ENCODE results near the gene KRT13. TPM values are rescaled to one million over a fixed set of nuclear protein-coding genes. Genes with fewer than 3 reads are reported as not detected.

The KRT13 gene
- total RNA-seq, 1 donor from 2014 or later = 5.5 TPM

DNA sequence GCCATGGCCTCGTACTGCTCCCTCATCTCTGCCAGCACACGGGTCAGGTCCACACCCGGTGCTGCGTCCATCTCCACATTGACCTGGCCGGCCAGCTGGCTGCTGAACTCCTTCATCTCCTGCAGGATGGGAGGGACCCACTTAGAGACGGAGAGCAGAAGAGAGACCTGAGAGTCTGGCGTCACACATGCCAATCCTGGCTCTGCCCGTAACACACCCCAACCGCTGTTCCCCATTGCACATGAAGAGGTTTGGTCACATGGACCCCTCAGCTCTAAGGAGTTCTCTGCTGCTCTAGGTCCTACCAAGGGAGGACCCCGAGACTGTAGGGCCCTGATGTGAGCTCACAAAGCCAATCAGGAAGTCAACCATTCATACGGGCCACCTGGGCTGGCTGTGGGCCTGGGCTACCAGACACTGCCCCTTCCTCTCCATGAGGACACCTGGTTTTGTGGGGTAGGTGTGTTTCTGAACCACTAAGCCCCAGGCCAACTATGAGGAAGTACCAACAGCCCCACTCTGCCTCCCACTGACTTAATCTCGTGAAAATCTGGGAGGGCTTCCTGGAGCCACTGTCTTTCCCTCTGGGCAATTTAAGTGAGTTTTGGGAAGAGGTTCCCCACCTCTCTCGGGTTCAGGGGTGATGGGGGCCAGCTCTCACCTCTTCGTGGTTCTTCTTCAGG lies 10.9 kb upstream of the KRT13 start:
- no peak overlapping the region for H3K27ac ChIP-seq
- ATAC-seq (peak; percentile 50), DNase-seq (no peak)
- H3K4me1 ChIP-seq = no peaks in the 10 kb centered on the region
- H3K9me3 ChIP-seq = no peaks in the 10 kb centered on the region
- no peaks in the 10 kb centered on the region for H3K36me3 ChIP-seq
- H3K4me3 ChIP-seq = no peak overlapping the region
- intact Hi-C loops (cut with DNase I) = no loop called here
- no peak for TF ChIP-seq CTCF (IDR thresholded peaks at IDR 0.05)
- peaks cover 6% of the 10 kb centered on the region for H3K27me3 ChIP-seq

- no peak for TF ChIP-seq CTCF (IDR thresholded peaks at IDR 0.05)
- H3K36me3 ChIP-seq = no peaks in the 10 kb centered on the region
- no peaks in the 10 kb centered on the region for H3K4me1 ChIP-seq
- DNase-seq (no peak), ATAC-seq (no peak)
- no peaks in the 10 kb centered on the region for H3K9me3 ChIP-seq
- intact Hi-C loops (cut with DNase I) = no loop called here
- H3K27me3 ChIP-seq = no peaks in the 10 kb centered on the region
- no peak overlapping the region for H3K27ac ChIP-seq
- H3K4me3 ChIP-seq = no peak overlapping the region
Measured at GRCh38 chr17:41513168-41513547, 7.7 kb upstream of the KRT13 start.

DNA sequence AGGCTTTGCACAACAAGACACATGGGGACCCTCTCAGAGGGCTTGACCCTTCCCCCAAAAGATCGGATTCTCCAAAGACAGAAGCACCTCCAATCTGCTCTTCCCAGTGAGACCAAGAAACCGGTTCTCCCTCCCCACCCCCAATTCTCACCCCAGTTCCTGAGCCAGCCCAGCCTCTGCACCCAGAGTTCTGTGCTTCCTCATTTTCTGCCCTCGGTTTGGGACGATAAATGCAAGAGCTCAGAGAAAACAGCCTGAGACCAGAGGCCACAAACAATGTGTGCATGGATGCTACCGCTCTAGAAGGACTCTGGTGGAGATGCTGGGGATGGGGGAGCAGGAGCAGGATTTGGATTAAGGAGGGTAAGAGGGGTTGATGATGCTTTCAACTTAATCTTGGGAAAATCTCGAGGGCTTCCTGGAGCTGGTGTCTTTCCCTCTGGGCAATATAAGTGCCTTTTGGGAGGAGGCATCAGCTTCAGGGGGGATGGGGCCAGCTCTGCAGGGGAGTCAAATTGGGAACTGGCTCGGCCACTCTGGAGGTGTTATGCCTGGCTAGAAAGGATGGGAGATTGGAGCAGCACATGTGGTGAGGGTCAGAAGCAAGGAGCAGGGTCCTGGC lies 7.2 kb upstream of the KRT13 start:
- ATAC-seq (no peak), DNase-seq (no peak)
- intact Hi-C loops (cut with DNase I) = no loop called here
- no peaks in the 10 kb centered on the region for H3K36me3 ChIP-seq
- no peak overlapping the region for H3K4me3 ChIP-seq
- no peaks in the 10 kb centered on the region for H3K4me1 ChIP-seq
- no peak for TF ChIP-seq CTCF (IDR thresholded peaks at IDR 0.05)
- no peak overlapping the region for H3K27ac ChIP-seq
- no peaks in the 10 kb centered on the region for H3K27me3 ChIP-seq
- H3K9me3 ChIP-seq = no peaks in the 10 kb centered on the region

DNA sequence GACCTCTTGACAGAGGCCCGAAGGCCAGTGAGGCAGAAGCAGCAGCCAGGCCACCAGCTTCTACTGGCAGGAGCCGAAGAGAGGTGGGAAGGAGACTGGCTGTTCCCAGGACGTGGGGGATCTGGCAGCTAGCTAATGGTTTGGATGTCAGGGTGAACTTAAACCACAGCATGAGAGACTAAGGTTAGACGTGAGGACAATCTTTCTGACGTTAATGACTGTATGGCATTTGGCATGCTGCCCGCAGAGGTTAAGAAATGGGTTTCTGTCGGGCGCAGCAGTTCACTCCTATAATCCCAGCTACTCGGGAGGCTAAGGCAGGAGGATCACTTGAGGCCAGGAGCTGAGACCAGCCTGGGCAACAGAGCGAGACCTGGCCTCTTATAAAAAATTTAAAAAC lies 6.3 kb upstream of the KRT13 start:
- intact Hi-C loops (cut with DNase I) = no loop called here
- H3K27me3 ChIP-seq = no peaks in the 10 kb centered on the region
- H3K9me3 ChIP-seq = no peaks in the 10 kb centered on the region
- H3K4me1 ChIP-seq = no peaks in the 10 kb centered on the region
- no peaks in the 10 kb centered on the region for H3K36me3 ChIP-seq
- no peak for DNase-seq
- H3K4me3 ChIP-seq = no peak overlapping the region
- no peak for TF ChIP-seq CTCF (IDR thresholded peaks at IDR 0.05)
- no peak for ATAC-seq
- no peak overlapping the region for H3K27ac ChIP-seq

- DNase-seq (no peak), ATAC-seq (peak; percentile 62)
- H3K4me3 ChIP-seq = no peak overlapping the region
- TF ChIP-seq CTCF (IDR thresholded peaks at IDR 0.05) = no peak
- H3K27me3 ChIP-seq = no peaks in the 10 kb centered on the region
- no peaks in the 10 kb centered on the region for H3K36me3 ChIP-seq
- H3K27ac ChIP-seq = no peak overlapping the region
- intact Hi-C loops (cut with DNase I) = no loop called here
- H3K9me3 ChIP-seq = no peaks in the 10 kb centered on the region
- no peaks in the 10 kb centered on the region for H3K4me1 ChIP-seq
Measured at GRCh38 chr17:41511116-41511515, 5.7 kb upstream of the KRT13 start.

Data from upper lobe of right lung (tissue), 1 donor.